ENCODE measurements around the gene ADCY3. TPM values are rescaled to one million over a fixed set of nuclear protein-coding genes. Genes with fewer than 3 reads are reported as not detected.

ADCY3 gene
- total and polyA plus RNA-seq, 7 experiments from 2014 or later: 2.0 to 44.7 (median 5.1) TPM

DNA sequence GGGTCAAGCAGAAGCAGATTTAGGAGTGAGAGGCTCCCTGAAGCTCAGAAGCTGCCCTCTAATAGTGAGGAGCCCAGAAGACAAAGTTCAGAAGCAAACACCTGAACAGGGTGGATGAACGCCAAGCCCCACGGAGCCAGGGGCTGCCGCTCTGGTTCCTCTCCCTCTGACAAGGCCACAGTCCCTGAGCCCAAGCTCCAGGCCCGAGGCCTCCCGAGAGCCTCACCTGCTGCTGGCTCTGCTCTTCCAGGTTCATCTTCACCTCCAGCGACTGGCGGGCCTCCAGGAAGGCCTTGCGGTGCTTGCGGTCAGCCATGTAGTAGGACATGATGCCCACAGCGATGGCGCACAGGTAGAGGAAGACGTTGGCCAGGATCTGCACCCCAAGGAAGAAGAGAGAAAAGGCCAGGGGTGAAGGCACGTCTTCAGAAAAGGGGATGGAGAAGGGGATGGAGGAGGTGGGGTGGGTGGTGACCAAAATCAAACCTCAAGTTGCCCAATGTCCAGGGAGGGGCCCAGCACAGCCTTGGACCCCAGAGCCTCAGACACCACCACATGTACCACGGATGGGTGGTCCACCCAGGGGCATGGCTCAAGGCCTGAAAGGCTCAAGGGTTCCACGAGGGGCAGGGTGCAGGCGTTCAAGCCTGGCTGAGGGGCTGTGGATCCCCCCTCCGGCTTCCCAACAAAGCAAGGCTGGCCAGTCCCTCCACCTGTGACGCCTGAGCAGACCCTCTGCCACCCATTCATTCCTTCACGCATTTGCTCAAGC is 47.5 kb downstream of the ADCY3 start:
- CTCF ChIA-PET: no interaction called here
- Mint-ChIP-seq H3K36me3 (peaks cover 0 to 8% (median 4%) of the 10 kb centered on the region in 5 donors), H3K27ac (peak overlapping the region in 1 of 9 donors; percentile 38), H3K27me3 (no peaks in the 10 kb centered on the region), H3K9me3 (no peaks in the 10 kb centered on the region), H3K4me3 (no peak overlapping the region), H3K4me1 (peaks cover 0 to 2% (median 0%) of the 10 kb centered on the region in 7 donors)
- intact Hi-C loops (cut with micrococcal nuclease): no loop called here
- Histone ChIP-seq H3K36me3 (ENCODE audit: control insufficient read depth in 2 of 3, insufficient read depth in 3 of 3, low read length in 3 of 3) (no peaks in the 10 kb centered on the region), H3K4me1 (ENCODE audit: control insufficient read depth in 2 of 2, insufficient read depth in 2 of 2, low read length in 2 of 2) (no peaks in the 10 kb centered on the region), H3K4me3 (ENCODE audit: low read length) (no peak overlapping the region), H3K27ac (ENCODE audit: low read depth, low read length) (no peak overlapping the region), H3K9me3 (ENCODE audit: control insufficient read depth in 2 of 3, low read length in 3 of 3) (no peaks in the 10 kb centered on the region), H3K27me3 (ENCODE audit: control insufficient read depth in 2 of 2, insufficient read depth in 2 of 2, low read length in 2 of 2) (no peaks in the 10 kb centered on the region)
- POLR2A ChIA-PET: interaction anchor here (0.6 kb wide), 1 partner anchor 1289 kb away, joined by 3 read pairs; no protein-coding TSS in a partner anchor
- DNase-seq (no peak), ATAC-seq (no peak)

DNA sequence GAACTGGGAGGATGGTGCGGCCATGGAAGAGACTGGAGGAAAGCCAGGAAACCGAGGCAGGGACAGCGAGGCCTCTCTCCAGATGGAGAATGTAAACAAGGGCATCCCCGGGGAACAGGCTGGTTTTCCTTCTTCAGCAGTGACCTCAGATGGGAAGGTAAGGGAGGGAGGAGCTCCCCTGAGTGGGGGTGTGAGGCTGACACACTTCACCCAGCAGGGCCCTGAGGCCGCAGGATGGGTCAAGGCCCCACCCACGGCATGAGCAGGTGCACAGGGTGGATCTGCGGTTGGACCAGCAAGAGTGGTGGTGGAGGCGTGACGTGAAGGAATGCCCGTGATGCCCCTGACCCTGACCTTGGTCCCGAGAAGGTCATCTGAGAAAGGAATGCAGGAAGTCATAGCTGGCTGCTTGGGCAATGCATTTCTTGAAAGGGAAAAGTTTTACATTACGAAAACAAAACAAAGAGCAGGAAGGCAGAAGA is 48.1 kb downstream of the ADCY3 start:
- peaks cover 0 to 10% (median 5%) of the 10 kb centered on the region in 5 donors for H3K36me3 Mint-ChIP-seq
- DNase-seq (no peak), ATAC-seq (no peak)
- H3K9me3 Mint-ChIP-seq: peaks cover 0 to 2% (median 0%) of the 10 kb centered on the region in 11 donors
- peaks cover 0 to 3% (median 0%) of the 10 kb centered on the region in 7 donors for H3K4me1 Mint-ChIP-seq
- no peaks in the 10 kb centered on the region for H3K36me3 ChIP-seq (ENCODE audit: control insufficient read depth in 2 of 3, insufficient read depth in 3 of 3, low read length in 3 of 3)
- no peak overlapping the region for H3K4me3 Mint-ChIP-seq
- no peak overlapping the region for H3K4me3 ChIP-seq (ENCODE audit: low read length)
- no peaks in the 10 kb centered on the region for H3K4me1 ChIP-seq (ENCODE audit: control insufficient read depth in 2 of 2, insufficient read depth in 2 of 2, low read length in 2 of 2)
- H3K9me3 ChIP-seq (ENCODE audit: control insufficient read depth in 2 of 3, low read length in 3 of 3): no peaks in the 10 kb centered on the region
- H3K27me3 ChIP-seq (ENCODE audit: control insufficient read depth in 2 of 2, insufficient read depth in 2 of 2, low read length in 2 of 2): no peaks in the 10 kb centered on the region
- H3K27me3 Mint-ChIP-seq: no peaks in the 10 kb centered on the region
- intact Hi-C loops (cut with micrococcal nuclease): no loop called here
- CTCF ChIA-PET: no interaction called here
- no peak overlapping the region for H3K27ac ChIP-seq (ENCODE audit: low read depth, low read length)
- POLR2A ChIA-PET: interaction anchor here (0.6 kb wide), 1 partner anchor 1289 kb away, joined by 3 read pairs; no protein-coding TSS in a partner anchor
- H3K27ac Mint-ChIP-seq: peak overlapping the region in 1 of 9 donors; percentile 59

DNA sequence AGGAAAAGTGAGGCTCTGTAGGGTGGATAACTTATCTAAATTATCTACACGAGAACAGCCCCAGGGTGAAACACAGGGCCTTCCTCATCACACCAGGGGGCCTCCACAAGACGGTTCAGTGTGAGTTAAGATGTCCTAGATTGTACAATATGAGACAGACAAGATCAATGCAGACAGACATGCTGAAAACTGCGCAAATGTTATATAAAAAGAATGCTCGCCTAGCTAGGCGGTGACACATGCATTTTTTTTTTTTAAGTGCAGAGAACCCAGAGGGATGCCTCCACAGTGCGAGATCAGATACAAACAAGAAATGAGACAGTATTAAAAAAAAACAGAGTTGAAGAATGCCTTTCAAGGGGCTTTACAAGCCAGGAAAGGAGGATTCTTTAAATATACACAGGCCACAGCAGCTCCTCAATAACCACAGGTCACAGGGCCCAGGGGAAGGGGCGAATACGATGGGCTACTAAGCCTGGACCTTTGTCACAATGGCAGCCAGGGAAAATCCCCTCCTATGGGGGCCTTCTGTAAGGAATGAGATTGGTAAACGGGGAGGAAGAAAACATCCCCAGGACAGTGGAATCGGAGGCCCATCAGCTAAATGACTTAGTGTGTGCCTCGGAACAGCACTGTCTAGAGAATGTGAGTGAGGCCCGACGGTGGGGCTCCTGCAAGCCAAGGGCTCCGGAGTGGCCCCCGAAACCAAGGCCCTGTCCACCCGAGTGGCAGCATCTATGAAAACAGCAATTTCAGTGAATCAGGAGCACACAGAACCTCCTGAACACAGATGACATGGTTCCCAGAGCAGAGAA is 48.9 kb downstream of the ADCY3 start:
- POLR2A ChIA-PET: no interaction called here
- peaks cover 0 to 3% (median 0%) of the 10 kb centered on the region in 7 donors for H3K4me1 Mint-ChIP-seq
- DNase-seq: no peak

DNA sequence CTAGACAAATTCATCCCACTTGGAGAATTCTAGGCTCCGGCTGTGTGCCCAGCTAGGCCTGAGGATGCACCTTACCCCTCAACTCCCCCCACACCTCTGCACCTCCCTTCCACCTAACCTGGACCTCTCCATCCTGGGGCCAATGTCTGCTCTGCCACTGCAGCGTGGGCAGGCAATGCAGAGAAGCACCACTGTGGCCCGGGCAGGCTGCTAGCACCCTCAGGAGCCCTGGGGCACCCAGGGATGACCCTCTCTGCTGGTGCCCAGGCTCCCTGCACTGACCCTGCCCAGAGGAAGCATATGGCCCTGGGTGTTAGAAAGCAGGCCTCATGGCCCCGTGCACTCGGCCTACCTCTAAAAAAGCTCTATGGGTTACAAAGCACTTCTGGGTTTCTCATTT is 49.6 kb downstream of the ADCY3 start:
- Mint-ChIP-seq H3K9me3 (peaks cover 0 to 5% (median 0%) of the 10 kb centered on the region in 11 donors), H3K4me1 (peaks cover 0 to 3% (median 0%) of the 10 kb centered on the region in 7 donors), H3K27me3 (no peaks in the 10 kb centered on the region), H3K4me3 (no peak overlapping the region), H3K36me3 (peaks cover 0 to 14% (median 9%) of the 10 kb centered on the region in 5 donors), H3K27ac (no peak overlapping the region)
- no peak overlapping the region for H3K4me3 ChIP-seq (ENCODE audit: low read length)
- CTCF ChIA-PET: no interaction called here
- DNase-seq (no peak), ATAC-seq (no peak)
- no peaks in the 10 kb centered on the region for H3K4me1 ChIP-seq (ENCODE audit: control insufficient read depth in 2 of 2, insufficient read depth in 2 of 2, low read length in 2 of 2)
- H3K36me3 ChIP-seq (ENCODE audit: control insufficient read depth in 2 of 3, insufficient read depth in 3 of 3, low read length in 3 of 3): no peaks in the 10 kb centered on the region
- POLR2A ChIA-PET: no interaction called here
- H3K9me3 ChIP-seq (ENCODE audit: control insufficient read depth in 2 of 3, low read length in 3 of 3): no peaks in the 10 kb centered on the region
- no peaks in the 10 kb centered on the region for H3K27me3 ChIP-seq (ENCODE audit: control insufficient read depth in 2 of 2, insufficient read depth in 2 of 2, low read length in 2 of 2)
- intact Hi-C loops (cut with micrococcal nuclease): no loop called here
- no peak overlapping the region for H3K27ac ChIP-seq (ENCODE audit: low read depth, low read length)

More for the DNA sequence above, 48.9 kb downstream of the ADCY3 start:
- H3K36me3 Mint-ChIP-seq: peaks cover 0 to 14% (median 9%) of the 10 kb centered on the region in 5 donors
- no peak for ATAC-seq
- Histone ChIP-seq H3K4me1 (ENCODE audit: control insufficient read depth in 2 of 2, insufficient read depth in 2 of 2, low read length in 2 of 2) (no peaks in the 10 kb centered on the region), H3K4me3 (ENCODE audit: low read length) (no peak overlapping the region), H3K27ac (ENCODE audit: low read depth, low read length) (no peak overlapping the region), H3K9me3 (ENCODE audit: control insufficient read depth in 2 of 3, low read length in 3 of 3) (no peaks in the 10 kb centered on the region), H3K36me3 (ENCODE audit: control insufficient read depth in 2 of 3, insufficient read depth in 3 of 3, low read length in 3 of 3) (no peaks in the 10 kb centered on the region), H3K27me3 (ENCODE audit: control insufficient read depth in 2 of 2, insufficient read depth in 2 of 2, low read length in 2 of 2) (no peaks in the 10 kb centered on the region)
- H3K9me3 Mint-ChIP-seq: peaks cover 0 to 5% (median 0%) of the 10 kb centered on the region in 11 donors
- intact Hi-C loops (cut with micrococcal nuclease): no loop called here
- peak overlapping the region in 1 of 9 donors; percentile 22 for H3K27ac Mint-ChIP-seq
- no peaks in the 10 kb centered on the region for H3K27me3 Mint-ChIP-seq
- H3K4me3 Mint-ChIP-seq: no peak overlapping the region
- CTCF ChIA-PET: no interaction called here

DNA sequence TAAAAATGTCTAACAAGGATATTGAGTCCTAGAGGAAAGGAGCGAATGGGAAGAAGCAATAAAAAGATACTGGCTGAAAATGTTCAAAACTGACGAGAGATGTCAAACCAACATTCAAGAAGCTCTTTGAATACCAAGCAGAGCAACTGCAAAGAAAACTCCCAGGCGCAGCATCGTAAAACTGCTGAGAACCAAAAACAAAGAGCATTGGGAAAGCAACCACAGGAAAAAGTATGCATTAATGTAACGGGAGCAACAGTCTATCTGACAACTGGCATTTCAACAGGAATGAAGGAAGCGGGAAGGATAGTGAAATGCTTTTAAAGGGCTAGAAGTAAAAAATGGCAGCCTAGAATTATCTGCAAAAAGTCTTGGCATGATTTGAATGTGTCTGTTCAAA is 53.1 kb downstream of the ADCY3 start:
- H3K27me3 Mint-ChIP-seq: no peaks in the 10 kb centered on the region
- Histone ChIP-seq H3K9me3 (ENCODE audit: control insufficient read depth in 2 of 3, low read length in 3 of 3) (no peaks in the 10 kb centered on the region), H3K27me3 (ENCODE audit: control insufficient read depth in 2 of 2, insufficient read depth in 2 of 2, low read length in 2 of 2) (no peaks in the 10 kb centered on the region), H3K36me3 (ENCODE audit: control insufficient read depth in 2 of 3, insufficient read depth in 3 of 3, low read length in 3 of 3) (no peaks in the 10 kb centered on the region), H3K27ac (ENCODE audit: low read depth, low read length) (no peak overlapping the region), H3K4me1 (ENCODE audit: control insufficient read depth in 2 of 2, insufficient read depth in 2 of 2, low read length in 2 of 2) (no peaks in the 10 kb centered on the region), H3K4me3 (ENCODE audit: low read length) (no peak overlapping the region)
- H3K4me3 Mint-ChIP-seq: no peak overlapping the region
- peaks cover 0 to 12% (median 9%) of the 10 kb centered on the region in 5 donors for H3K36me3 Mint-ChIP-seq
- H3K4me1 Mint-ChIP-seq: peaks cover 0 to 3% (median 0%) of the 10 kb centered on the region in 7 donors
- peaks cover 0 to 5% (median 0%) of the 10 kb centered on the region in 11 donors for H3K9me3 Mint-ChIP-seq
- no peak overlapping the region for H3K27ac Mint-ChIP-seq
- intact Hi-C loops (cut with micrococcal nuclease): no loop called here
- ATAC-seq: no peak
- POLR2A ChIA-PET: no interaction called here
- no peak for DNase-seq
- CTCF ChIA-PET: no interaction called here

DNA sequence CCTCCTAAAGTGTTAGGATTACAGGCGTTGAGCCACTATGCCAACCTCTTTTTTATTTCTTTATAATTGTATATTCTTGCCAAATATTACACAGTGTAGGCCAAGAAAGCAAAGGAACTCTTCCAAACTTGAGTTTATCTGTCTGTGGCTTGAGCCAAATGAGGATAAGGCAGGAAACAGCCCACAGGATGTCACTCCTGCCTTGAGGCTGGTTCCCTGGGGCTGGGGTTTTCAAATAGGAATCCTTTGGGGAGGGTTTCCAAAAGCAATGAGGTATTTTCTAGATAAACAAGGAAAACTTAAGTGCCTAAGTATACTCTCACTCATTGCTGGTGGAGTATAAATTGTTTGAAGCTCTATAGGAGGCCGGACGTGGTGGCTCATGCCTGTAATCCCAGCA is 56.4 kb downstream of the ADCY3 start:
- no peak overlapping the region for H3K4me3 Mint-ChIP-seq
- intact Hi-C loops (cut with micrococcal nuclease): no loop called here
- POLR2A ChIA-PET: no interaction called here

More for the DNA sequence above, 56.4 kb downstream of the ADCY3 start:
- Mint-ChIP-seq H3K27ac (no peak overlapping the region), H3K36me3 (peaks cover 4 to 12% (median 5%) of the 10 kb centered on the region in 5 donors), H3K9me3 (peaks cover 0 to 5% (median 0%) of the 10 kb centered on the region in 11 donors), H3K27me3 (no peaks in the 10 kb centered on the region), H3K4me1 (peaks cover 0 to 3% (median 0%) of the 10 kb centered on the region in 7 donors)
- no peak overlapping the region for H3K27ac ChIP-seq (ENCODE audit: low read depth, low read length)
- ATAC-seq: no peak
- H3K36me3 ChIP-seq (ENCODE audit: control insufficient read depth in 2 of 3, insufficient read depth in 3 of 3, low read length in 3 of 3): no peaks in the 10 kb centered on the region
- CTCF ChIA-PET: no interaction called here
- H3K27me3 ChIP-seq (ENCODE audit: control insufficient read depth in 2 of 2, insufficient read depth in 2 of 2, low read length in 2 of 2): no peaks in the 10 kb centered on the region
- no peaks in the 10 kb centered on the region for H3K4me1 ChIP-seq (ENCODE audit: control insufficient read depth in 2 of 2, insufficient read depth in 2 of 2, low read length in 2 of 2)
- no peaks in the 10 kb centered on the region for H3K9me3 ChIP-seq (ENCODE audit: control insufficient read depth in 2 of 3, low read length in 3 of 3)
- DNase-seq: no peak
- H3K4me3 ChIP-seq (ENCODE audit: low read length): no peak overlapping the region
